MV-4-11 (cell line): ENCODE data around the gene SENP2.
"Not testable (repeated sequence)": the region's sequence is repeated elsewhere in the genome, so short reads cannot be mapped to it uniquely, and the experiment has no call there.

Experiments
- DNase-seq: peaks from one replicate; lab custom pipeline; 2025; lab: John Stamatoyannopoulos, UW

SENP2 gene

GRCh38 chr3:185585859-185586685 is at the start of gene SENP2:
Gene SENP2 (plus strand): TSS chr3:185586295. CDS start chr3:185586414, 119 bp downstream.
- peak; percentile 99 for DNase-seq

GRCh38 chr3:185537369-185537970 is 48.6 kb upstream of the SENP2 start:
- peak; percentile 100 for DNase-seq

- no peak for DNase-seq
Observed at GRCh38 chr3:185539934-185540333, 46.2 kb upstream of the SENP2 start.

- no peak for DNase-seq
Observed at GRCh38 chr3:185540695-185541094, 45.4 kb upstream of the SENP2 start.

GRCh38 chr3:185549122-185549521 is 37.0 kb upstream of the SENP2 start:
- no peak for DNase-seq

- DNase-seq = no peak
Observed at GRCh38 chr3:185549651-185550111, 36.4 kb upstream of the SENP2 start.

- peak; percentile 57 for DNase-seq
Observed at GRCh38 chr3:185552358-185552877, 33.7 kb upstream of the SENP2 start, which contains the start of gene LIPH. Gene LIPH (minus strand): TSS chr3:185552588. CDS start chr3:185552471, 117 bp downstream.

- DNase-seq = no peak
Observed at GRCh38 chr3:185555101-185555501, 31.0 kb upstream of the SENP2 start.

GRCh38 chr3:185555860-185556347 is 30.2 kb upstream of the SENP2 start:
- no peak for DNase-seq

- DNase-seq = not testable (repeated sequence)
Observed at GRCh38 chr3:185556640-185557039, 29.5 kb upstream of the SENP2 start.

- DNase-seq = no peak
Observed at GRCh38 chr3:185558395-185558794, 27.7 kb upstream of the SENP2 start.

- no peak for DNase-seq
Observed at GRCh38 chr3:185559706-185560090, 26.4 kb upstream of the SENP2 start.

- no peak for DNase-seq
Observed at GRCh38 chr3:185560676-185561075, 25.4 kb upstream of the SENP2 start.

- DNase-seq = no peak
Observed at GRCh38 chr3:185561374-185561943, 24.6 kb upstream of the SENP2 start.

GRCh38 chr3:185561958-185562357 is 24.1 kb upstream of the SENP2 start:
- DNase-seq = no peak

GRCh38 chr3:185572183-185572582 is 13.9 kb upstream of the SENP2 start:
- no peak for DNase-seq

- peak; percentile 51 for DNase-seq
Observed at GRCh38 chr3:185575108-185575869, 10.8 kb upstream of the SENP2 start.

GRCh38 chr3:185582236-185582635 is 3.9 kb upstream of the SENP2 start:
- no peak for DNase-seq

- DNase-seq = no peak
Observed at GRCh38 chr3:185582871-185583270, 3.2 kb upstream of the SENP2 start.

- no peak for DNase-seq
Observed at GRCh38 chr3:185583925-185584324, 2.2 kb upstream of the SENP2 start.

GRCh38 chr3:185584686-185585085 is 1.4 kb upstream of the SENP2 start:
- no peak for DNase-seq

GRCh38 chr3:185585518-185585858 is 607 bp upstream of the SENP2 start:
- no peak for DNase-seq
